ENCODE results near the gene MEF2C. TPM values are rescaled to one million over a fixed set of nuclear protein-coding genes. Genes with fewer than 3 reads are reported as not detected.
A peak's percentile ranks its signal among the peaks of the same experiment; 100 is the strongest.

Gene MEF2C
- total RNA-seq, 1 donor from 2014 or later, result 464 TPM

- no peak overlapping the region for H3K4me3 ChIP-seq (ENCODE audit: low read length in 3 of 3)
- no peak overlapping the region for H3K27ac ChIP-seq (ENCODE audit: low read depth, low read length)
- peaks cover 0 to 3% (median 0%) of the 10 kb centered on the region in 3 donors for H3K36me3 ChIP-seq (ENCODE audit: control insufficient read depth in 3 of 3, insufficient read depth in 3 of 3, low read length in 3 of 3)
- H3K9me3 ChIP-seq (ENCODE audit: control insufficient read depth in 3 of 3, low read length in 3 of 3), result no peaks in the 10 kb centered on the region
- H3K9ac ChIP-seq (ENCODE audit: low read depth in 1 of 3, low read length in 3 of 3), result no peak overlapping the region
- no peaks in the 10 kb centered on the region for H3K27me3 ChIP-seq (ENCODE audit: control insufficient read depth in 3 of 3, insufficient read depth in 3 of 3, low read length in 3 of 3)
- peaks cover 22 to 49% (median 43%) of the 10 kb centered on the region in 3 donors for H3K4me1 ChIP-seq (ENCODE audit: control insufficient read depth in 3 of 3, insufficient read depth in 3 of 3, low read length in 3 of 3)
These were observed 45.8 kb downstream of the MEF2C start for GRCh38 chr5:88837222-88837621.

- Histone ChIP-seq H3K27me3 (ENCODE audit: control insufficient read depth in 3 of 3, insufficient read depth in 3 of 3, low read length in 3 of 3) (no peaks in the 10 kb centered on the region), H3K9ac (ENCODE audit: low read depth in 1 of 3, low read length in 3 of 3) (peak overlapping the region; percentile 24 to 42 (median 34)), H3K27ac (ENCODE audit: low read depth, low read length) (peak overlapping the region; percentile 63), H3K4me1 (ENCODE audit: control insufficient read depth in 3 of 3, insufficient read depth in 3 of 3, low read length in 3 of 3) (peaks cover 26 to 46% (median 43%) of the 10 kb centered on the region in 3 donors), H3K4me3 (ENCODE audit: low read length in 3 of 3) (peak overlapping the region in 2 of 3 donors; percentile 8 to 44), H3K36me3 (ENCODE audit: control insufficient read depth in 3 of 3, insufficient read depth in 3 of 3, low read length in 3 of 3) (peaks cover 0 to 3% (median 0%) of the 10 kb centered on the region in 3 donors), H3K9me3 (ENCODE audit: control insufficient read depth in 3 of 3, low read length in 3 of 3) (no peaks in the 10 kb centered on the region)
These were observed 46.7 kb downstream of the MEF2C start for GRCh38 chr5:88836195-88836838.

- H3K27ac ChIP-seq (ENCODE audit: low read depth, low read length), result peak overlapping the region; percentile 72
- peak overlapping the region in 1 of 3 donors; percentile 45 for H3K4me3 ChIP-seq (ENCODE audit: low read length in 3 of 3)
- peaks cover 0 to 3% (median 0%) of the 10 kb centered on the region in 3 donors for H3K36me3 ChIP-seq (ENCODE audit: control insufficient read depth in 3 of 3, insufficient read depth in 3 of 3, low read length in 3 of 3)
- no peaks in the 10 kb centered on the region for H3K27me3 ChIP-seq (ENCODE audit: control insufficient read depth in 3 of 3, insufficient read depth in 3 of 3, low read length in 3 of 3)
- peak overlapping the region in 1 of 3 donors; percentile 17 for H3K9ac ChIP-seq (ENCODE audit: low read depth in 1 of 3, low read length in 3 of 3)
- no peaks in the 10 kb centered on the region for H3K9me3 ChIP-seq (ENCODE audit: control insufficient read depth in 3 of 3, low read length in 3 of 3)
- H3K4me1 ChIP-seq (ENCODE audit: control insufficient read depth in 3 of 3, insufficient read depth in 3 of 3, low read length in 3 of 3), result peaks cover 40 to 56% (median 50%) of the 10 kb centered on the region in 3 donors
These were observed 48.5 kb downstream of the MEF2C start for GRCh38 chr5:88834499-88834898.

- Histone ChIP-seq H3K27me3 (ENCODE audit: control insufficient read depth in 3 of 3, insufficient read depth in 3 of 3, low read length in 3 of 3) (no peaks in the 10 kb centered on the region), H3K27ac (ENCODE audit: low read depth, low read length) (peak overlapping the region; percentile 72), H3K4me1 (ENCODE audit: control insufficient read depth in 3 of 3, insufficient read depth in 3 of 3, low read length in 3 of 3) (peaks cover 44 to 54% (median 52%) of the 10 kb centered on the region in 3 donors), H3K9ac (ENCODE audit: low read depth in 1 of 3, low read length in 3 of 3) (peak overlapping the region in 2 of 3 donors; percentile 9 to 17), H3K36me3 (ENCODE audit: control insufficient read depth in 3 of 3, insufficient read depth in 3 of 3, low read length in 3 of 3) (peaks cover 0 to 3% (median 0%) of the 10 kb centered on the region in 3 donors), H3K4me3 (ENCODE audit: low read length in 3 of 3) (peak overlapping the region in 2 of 3 donors; percentile 4 to 45), H3K9me3 (ENCODE audit: control insufficient read depth in 3 of 3, low read length in 3 of 3) (no peaks in the 10 kb centered on the region)
These were observed 48.9 kb downstream of the MEF2C start for GRCh38 chr5:88834131-88834462.

DNA sequence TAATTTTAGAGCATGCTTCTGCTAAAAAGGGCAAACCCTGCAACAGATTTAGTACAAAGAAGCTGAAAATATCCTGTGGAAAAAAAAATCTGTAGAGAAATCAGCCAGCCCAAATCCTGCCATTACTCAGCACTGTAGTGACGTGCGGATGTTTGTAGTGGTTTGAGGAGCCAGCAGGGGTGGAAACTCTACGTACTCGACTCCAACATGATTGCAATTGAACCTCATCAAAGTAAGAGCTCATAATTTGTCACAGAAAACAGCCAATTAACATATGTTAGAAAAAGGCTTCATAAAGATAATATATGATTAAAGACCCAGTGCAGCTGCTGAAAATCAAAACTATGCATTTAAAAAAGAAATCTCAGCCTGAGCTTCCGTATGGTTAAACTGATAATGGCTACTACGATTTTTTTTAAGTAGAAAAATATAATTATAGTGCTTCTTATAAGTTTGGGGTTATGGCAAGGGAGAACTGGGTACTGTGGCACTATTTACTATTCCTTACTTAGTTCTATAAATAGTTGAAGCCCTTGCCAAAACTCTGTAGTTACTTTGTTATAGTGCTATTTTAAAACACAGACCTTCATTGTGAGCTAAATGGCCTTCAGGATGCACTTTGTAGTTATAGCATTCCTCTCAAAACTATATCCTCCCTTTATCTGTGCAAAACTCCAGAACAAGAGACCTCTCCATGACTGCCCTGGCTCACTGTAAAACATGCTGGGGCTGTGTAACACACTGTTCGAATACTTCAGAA lies 49.4 kb downstream of the MEF2C start:
- Histone ChIP-seq H3K9ac (ENCODE audit: low read depth in 1 of 3, low read length in 3 of 3) (peak overlapping the region in 2 of 3 donors; percentile 9 to 17), H3K27me3 (ENCODE audit: control insufficient read depth in 3 of 3, insufficient read depth in 3 of 3, low read length in 3 of 3) (no peaks in the 10 kb centered on the region), H3K9me3 (ENCODE audit: control insufficient read depth in 3 of 3, low read length in 3 of 3) (no peaks in the 10 kb centered on the region), H3K4me3 (ENCODE audit: low read length in 3 of 3) (peak overlapping the region; percentile 4 to 45 (median 17)), H3K27ac (ENCODE audit: low read depth, low read length) (peak overlapping the region; percentile 72), H3K4me1 (ENCODE audit: control insufficient read depth in 3 of 3, insufficient read depth in 3 of 3, low read length in 3 of 3) (peaks cover 46 to 59% (median 53%) of the 10 kb centered on the region in 3 donors), H3K36me3 (ENCODE audit: control insufficient read depth in 3 of 3, insufficient read depth in 3 of 3, low read length in 3 of 3) (peaks cover 0 to 3% (median 0%) of the 10 kb centered on the region in 3 donors)

- Histone ChIP-seq H3K9me3 (ENCODE audit: control insufficient read depth in 3 of 3, low read length in 3 of 3) (no peaks in the 10 kb centered on the region), H3K4me1 (ENCODE audit: control insufficient read depth in 3 of 3, insufficient read depth in 3 of 3, low read length in 3 of 3) (peaks cover 55 to 63% (median 61%) of the 10 kb centered on the region in 3 donors), H3K4me3 (ENCODE audit: low read length in 3 of 3) (no peak overlapping the region), H3K27ac (ENCODE audit: low read depth, low read length) (peak overlapping the region; percentile 25), H3K36me3 (ENCODE audit: control insufficient read depth in 3 of 3, insufficient read depth in 3 of 3, low read length in 3 of 3) (peaks cover 0 to 3% (median 0%) of the 10 kb centered on the region in 3 donors), H3K9ac (ENCODE audit: low read depth in 1 of 3, low read length in 3 of 3) (no peak overlapping the region), H3K27me3 (ENCODE audit: control insufficient read depth in 3 of 3, insufficient read depth in 3 of 3, low read length in 3 of 3) (no peaks in the 10 kb centered on the region)
These were observed 51.2 kb downstream of the MEF2C start for GRCh38 chr5:88831816-88832215.

GRCh38 chr5:88830567-88830966 lies 52.4 kb downstream of the MEF2C start:
- no peaks in the 10 kb centered on the region for H3K9me3 ChIP-seq (ENCODE audit: control insufficient read depth in 3 of 3, low read length in 3 of 3)
- peak overlapping the region; percentile 80 for H3K27ac ChIP-seq (ENCODE audit: low read depth, low read length)
- no peaks in the 10 kb centered on the region for H3K27me3 ChIP-seq (ENCODE audit: control insufficient read depth in 3 of 3, insufficient read depth in 3 of 3, low read length in 3 of 3)
- H3K36me3 ChIP-seq (ENCODE audit: control insufficient read depth in 3 of 3, insufficient read depth in 3 of 3, low read length in 3 of 3), result peaks cover 0 to 3% (median 0%) of the 10 kb centered on the region in 3 donors
- peaks cover 53 to 69% (median 57%) of the 10 kb centered on the region in 3 donors for H3K4me1 ChIP-seq (ENCODE audit: control insufficient read depth in 3 of 3, insufficient read depth in 3 of 3, low read length in 3 of 3)
- H3K4me3 ChIP-seq (ENCODE audit: low read length in 3 of 3), result no peak overlapping the region
- H3K9ac ChIP-seq (ENCODE audit: low read depth in 1 of 3, low read length in 3 of 3), result no peak overlapping the region

GRCh38 chr5:88829775-88830174 lies 53.2 kb downstream of the MEF2C start:
- Histone ChIP-seq H3K4me1 (ENCODE audit: control insufficient read depth in 3 of 3, insufficient read depth in 3 of 3, low read length in 3 of 3) (peaks cover 58 to 69% (median 58%) of the 10 kb centered on the region in 3 donors), H3K4me3 (ENCODE audit: low read length in 3 of 3) (no peak overlapping the region)

GRCh38 chr5:88829054-88829453 lies 53.9 kb downstream of the MEF2C start:
- H3K4me1 ChIP-seq (ENCODE audit: control insufficient read depth in 3 of 3, insufficient read depth in 3 of 3, low read length in 3 of 3), result peaks cover 53 to 68% (median 54%) of the 10 kb centered on the region in 3 donors

More at GRCh38 chr5:88829775-88830174, 53.2 kb downstream of the MEF2C start:
- Histone ChIP-seq H3K27me3 (ENCODE audit: control insufficient read depth in 3 of 3, insufficient read depth in 3 of 3, low read length in 3 of 3) (no peaks in the 10 kb centered on the region), H3K9ac (ENCODE audit: low read depth in 1 of 3, low read length in 3 of 3) (no peak overlapping the region), H3K27ac (ENCODE audit: low read depth, low read length) (peak overlapping the region; percentile 80), H3K36me3 (ENCODE audit: control insufficient read depth in 3 of 3, insufficient read depth in 3 of 3, low read length in 3 of 3) (no peaks in the 10 kb centered on the region), H3K9me3 (ENCODE audit: control insufficient read depth in 3 of 3, low read length in 3 of 3) (no peaks in the 10 kb centered on the region)

GRCh38 chr5:88827997-88828396 lies 55.0 kb downstream of the MEF2C start:
- H3K4me3 ChIP-seq (ENCODE audit: low read length in 3 of 3), result peak overlapping the region in 1 of 3 donors; percentile 18
- peaks cover 48 to 62% (median 50%) of the 10 kb centered on the region in 3 donors for H3K4me1 ChIP-seq (ENCODE audit: control insufficient read depth in 3 of 3, insufficient read depth in 3 of 3, low read length in 3 of 3)
- no peaks in the 10 kb centered on the region for H3K27me3 ChIP-seq (ENCODE audit: control insufficient read depth in 3 of 3, insufficient read depth in 3 of 3, low read length in 3 of 3)
- H3K27ac ChIP-seq (ENCODE audit: low read depth, low read length), result peak overlapping the region; percentile 80
- no peaks in the 10 kb centered on the region for H3K9me3 ChIP-seq (ENCODE audit: control insufficient read depth in 3 of 3, low read length in 3 of 3)
- H3K9ac ChIP-seq (ENCODE audit: low read depth in 1 of 3, low read length in 3 of 3), result peak overlapping the region in 1 of 3 donors; percentile 59
- peaks cover 0 to 2% (median under 1%) of the 10 kb centered on the region in 3 donors for H3K36me3 ChIP-seq (ENCODE audit: control insufficient read depth in 3 of 3, insufficient read depth in 3 of 3, low read length in 3 of 3)

More at GRCh38 chr5:88829054-88829453, 53.9 kb downstream of the MEF2C start:
- Histone ChIP-seq H3K36me3 (ENCODE audit: control insufficient read depth in 3 of 3, insufficient read depth in 3 of 3, low read length in 3 of 3) (no peaks in the 10 kb centered on the region), H3K27me3 (ENCODE audit: control insufficient read depth in 3 of 3, insufficient read depth in 3 of 3, low read length in 3 of 3) (no peaks in the 10 kb centered on the region), H3K4me3 (ENCODE audit: low read length in 3 of 3) (peak overlapping the region in 1 of 3 donors; percentile 5), H3K9ac (ENCODE audit: low read depth in 1 of 3, low read length in 3 of 3) (no peak overlapping the region), H3K27ac (ENCODE audit: low read depth, low read length) (peak overlapping the region; percentile 80), H3K9me3 (ENCODE audit: control insufficient read depth in 3 of 3, low read length in 3 of 3) (no peaks in the 10 kb centered on the region)
